Neural progenitor cell (in vitro differentiated cells): ENCODE results near the gene SDK1. TPM values are rescaled to one million over a fixed set of nuclear protein-coding genes. Genes with fewer than 3 reads are reported as not detected.

ENCODE experiments used
- DNase-seq: peaks from one replicate; pipeline ENCODE4 v3.0.0-alpha.2; 2016; ENCODE audit warnings: low spot score
- H2AFZ ChIP-seq: fragments of 200-600 bp; sonication (generic); replicated peaks from 2 replicates; pipeline ENCODE4 v1.6.1; 2016; ENCODE audit warnings: antibody characterized with exemption
- H3F3A ChIP-seq: fragments of 200-600 bp; sonication (generic); 2 replicates; pipeline ENCODE4 v1.6.1; 2016; ENCODE audit warnings: antibody characterized with exemption, low read depth
- H3K27ac ChIP-seq: fragments of 200-600 bp; sonication (generic); 2 replicates; pipeline ENCODE4 v1.5.1; 2016; ENCODE audit warnings: mild to moderate bottlenecking
- H3K27me3 ChIP-seq: fragments of 200-600 bp; sonication (generic); 2 replicates; pipeline ENCODE4 v1.6.1; 2016; ENCODE audit warnings: mild to moderate bottlenecking, moderate library complexity
- H3K36me3 ChIP-seq: fragments of 200-600 bp; sonication (generic); 2 replicates; pipeline ENCODE4 v1.5.1; 2016
- H3K4me1 ChIP-seq: fragments of 200-600 bp; sonication (generic); 2 replicates; pipeline ENCODE4 v1.6.1; 2016; ENCODE audit warnings: mixed run types
- H3K4me2 ChIP-seq: fragments of 200-600 bp; sonication (generic); 2 replicates; pipeline ENCODE4 v1.6.1; 2016
- H3K4me3 ChIP-seq: fragments of 200-600 bp; sonication (generic); 2 replicates; pipeline ENCODE4 v1.5.1; 2016
- H3K79me2 ChIP-seq: fragments of 200-600 bp; sonication (generic); 2 replicates; pipeline ENCODE4 v1.6.1; 2016; ENCODE audit warnings: low read depth
- H3K9ac ChIP-seq: fragments of 200-600 bp; sonication (generic); 2 replicates; pipeline ENCODE4 v1.6.1; 2016
- H3K9me3 ChIP-seq: fragments of 200-600 bp; sonication (generic); 2 replicates; pipeline ENCODE4 v1.5.1; 2016; ENCODE audit warnings: low read depth
- H4K20me1 ChIP-seq: fragments of 200-600 bp; sonication (generic); 2 replicates; pipeline ENCODE4 v1.6.1; 2016; ENCODE audit warnings: low read depth
- H3K27ac Mint-ChIP-seq: 3 replicates; pipeline ENCODE4 v1.8.0; 2021; ENCODE audit warnings: mixed read lengths
- H3K27me3 Mint-ChIP-seq: 2 replicates; pipeline ENCODE4 v1.8.0; 2022; ENCODE audit warnings: low read depth, mild to moderate bottlenecking, inconsistent platforms, moderate library complexity, mixed read lengths; ENCODE audit not compliant: insufficient read depth
- H3K36me3 Mint-ChIP-seq: 3 replicates; pipeline ENCODE4 v1.8.0; 2021; ENCODE audit warnings: mixed read lengths
- H3K4me1 Mint-ChIP-seq: 3 replicates; pipeline ENCODE4 v1.8.0; 2021; ENCODE audit warnings: mixed read lengths
- H3K4me3 Mint-ChIP-seq: 3 replicates; pipeline ENCODE4 v1.8.0; 2021; ENCODE audit warnings: mild to moderate bottlenecking, moderate library complexity, mixed read lengths
- H3K9me3 Mint-ChIP-seq: 3 replicates; pipeline ENCODE4 v1.8.0; 2020; ENCODE audit warnings: mixed read lengths
- CTCF ChIP-seq: fragments of 200-600 bp; sonication (generic); IDR thresholded peaks from 2 replicates; pipeline ENCODE4 v1.5.1; 2017; ENCODE audit warnings: antibody characterized with exemption, mild to moderate bottlenecking
- EZH2 ChIP-seq: fragments of 200-600 bp; sonication (generic); IDR thresholded peaks from 2 replicates; pipeline ENCODE4 v1.6.1; 2017; ENCODE audit warnings: antibody characterized with exemption, mild to moderate bottlenecking, moderate library complexity
- EZH2phosphoT487 ChIP-seq: fragments of 200-600 bp; sonication (generic); IDR thresholded peaks from 2 replicates; pipeline ENCODE4 v1.6.1; 2017; ENCODE audit warnings: antibody characterized with exemption
- total RNA-seq: library from RNA; depleted of rRNA; stranded (reverse); fragments of >200 nt; gene quantifications from 2 replicates; pipeline ENCODE4 v1.2.3, GENCODE V29; 2015; ENCODE audit warnings: low replicate concordance

The SDK1 gene
- total RNA-seq, 1 donor from 2014 or later, result 4.9 TPM

- H3K4me3 ChIP-seq, result no peak overlapping the region
- H3K9me3 Mint-ChIP-seq, result no peaks in the 10 kb centered on the region
- H3K4me1 Mint-ChIP-seq, result peaks cover 5% of the 10 kb centered on the region
- no peak overlapping the region for H3K4me2 ChIP-seq
- no peaks in the 10 kb centered on the region for H3F3A ChIP-seq
- no peak for DNase-seq
- no peaks in the 10 kb centered on the region for H3K9me3 ChIP-seq
- H2AFZ ChIP-seq, result no peak overlapping the region
- H4K20me1 ChIP-seq, result no peaks in the 10 kb centered on the region
- H3K4me1 ChIP-seq, result no peaks in the 10 kb centered on the region
- H3K79me2 ChIP-seq, result no peaks in the 10 kb centered on the region
- H3K4me3 Mint-ChIP-seq, result no peak overlapping the region
- peaks cover 3% of the 10 kb centered on the region for H3K36me3 Mint-ChIP-seq
- TF ChIP-seq EZH2, result no peak
- no peak overlapping the region for H3K27ac ChIP-seq
- H3K9ac ChIP-seq, result no peak overlapping the region
- H3K27ac Mint-ChIP-seq, result no peak overlapping the region
- no peaks in the 10 kb centered on the region for H3K36me3 ChIP-seq
- no peaks in the 10 kb centered on the region for H3K27me3 ChIP-seq
- H3K27me3 Mint-ChIP-seq, result no peaks in the 10 kb centered on the region
Observed at GRCh38 chr7:3463696-3464095, 162.6 kb downstream of the SDK1 start.

- Histone ChIP-seq H3K79me2 (no peaks in the 10 kb centered on the region), H3K9ac (no peak overlapping the region), H3K4me1 (peaks cover 4% of the 10 kb centered on the region), H2AFZ (no peak overlapping the region), H4K20me1 (no peaks in the 10 kb centered on the region), H3K27me3 (no peaks in the 10 kb centered on the region), H3K4me2 (no peak overlapping the region), H3K27ac (no peak overlapping the region), H3K4me3 (no peak overlapping the region), H3F3A (no peaks in the 10 kb centered on the region), H3K9me3 (no peaks in the 10 kb centered on the region), H3K36me3 (no peaks in the 10 kb centered on the region)
- Mint-ChIP-seq H3K4me1 (peaks cover 11% of the 10 kb centered on the region), H3K27ac (no peak overlapping the region), H3K27me3 (no peaks in the 10 kb centered on the region), H3K36me3 (peaks cover 2% of the 10 kb centered on the region), H3K4me3 (no peak overlapping the region), H3K9me3 (no peaks in the 10 kb centered on the region)
- no peak for TF ChIP-seq CTCF
- no peak for TF ChIP-seq EZH2
- no peak for TF ChIP-seq EZH2phosphoT487
- no peak for DNase-seq
Observed at GRCh38 chr7:3464900-3465622, 164.0 kb downstream of the SDK1 start.

GRCh38 chr7:3466261-3466660, 165.2 kb downstream of the SDK1 start:
- TF ChIP-seq CTCF (no peak), EZH2 (no peak), EZH2phosphoT487 (no peak)
- Mint-ChIP-seq H3K36me3 (peaks cover 2% of the 10 kb centered on the region), H3K4me1 (peaks cover 14% of the 10 kb centered on the region)

GRCh38 chr7:3469641-3470040, 168.6 kb downstream of the SDK1 start:
- peak overlapping the region; percentile 54 for H3K27ac Mint-ChIP-seq
- no peak overlapping the region for H3K4me3 ChIP-seq
- H3K27me3 ChIP-seq, result no peaks in the 10 kb centered on the region
- no peak overlapping the region for H3K4me2 ChIP-seq
- H4K20me1 ChIP-seq, result no peaks in the 10 kb centered on the region
- H3K27me3 Mint-ChIP-seq, result no peaks in the 10 kb centered on the region
- H3K36me3 ChIP-seq, result no peaks in the 10 kb centered on the region
- no peaks in the 10 kb centered on the region for H3K79me2 ChIP-seq
- H3K36me3 Mint-ChIP-seq, result no peaks in the 10 kb centered on the region
- no peak overlapping the region for H2AFZ ChIP-seq
- peaks cover 16% of the 10 kb centered on the region for H3K4me1 ChIP-seq
- peaks cover 23% of the 10 kb centered on the region for H3K4me1 Mint-ChIP-seq
- H3F3A ChIP-seq, result no peaks in the 10 kb centered on the region
- no peak overlapping the region for H3K27ac ChIP-seq
- TF ChIP-seq CTCF, result no peak
- no peak for TF ChIP-seq EZH2phosphoT487
- TF ChIP-seq EZH2, result no peak
- H3K9me3 ChIP-seq, result no peaks in the 10 kb centered on the region
- H3K4me3 Mint-ChIP-seq, result no peak overlapping the region
- no peak overlapping the region for H3K9ac ChIP-seq
- DNase-seq, result no peak
- H3K9me3 Mint-ChIP-seq, result no peaks in the 10 kb centered on the region

More at GRCh38 chr7:3466261-3466660, 165.2 kb downstream of the SDK1 start:
- Histone ChIP-seq H4K20me1 (no peaks in the 10 kb centered on the region), H3K9me3 (no peaks in the 10 kb centered on the region), H3K4me3 (no peak overlapping the region), H2AFZ (no peak overlapping the region), H3K4me2 (no peak overlapping the region), H3K36me3 (no peaks in the 10 kb centered on the region), H3K79me2 (no peaks in the 10 kb centered on the region), H3F3A (no peaks in the 10 kb centered on the region), H3K9ac (no peak overlapping the region), H3K4me1 (peaks cover 4% of the 10 kb centered on the region), H3K27ac (no peak overlapping the region), H3K27me3 (no peaks in the 10 kb centered on the region)
- Mint-ChIP-seq H3K4me3 (no peak overlapping the region), H3K9me3 (no peaks in the 10 kb centered on the region), H3K27ac (no peak overlapping the region), H3K27me3 (no peaks in the 10 kb centered on the region)
- no peak for DNase-seq
